Neural progenitor cell (in vitro differentiated cells): ENCODE results near the gene TEX11. TPM values are rescaled to one million over a fixed set of nuclear protein-coding genes. Genes with fewer than 3 reads are reported as not detected.

ENCODE experiments used
- DNase-seq: peaks from one replicate; pipeline ENCODE4 v3.0.0-alpha.2; 2016; ENCODE audit warnings: low spot score
- H2AFZ ChIP-seq: fragments of 200-600 bp; sonication (generic); replicated peaks from 2 replicates; pipeline ENCODE4 v1.6.1; 2016; ENCODE audit warnings: antibody characterized with exemption
- H3F3A ChIP-seq: fragments of 200-600 bp; sonication (generic); 2 replicates; pipeline ENCODE4 v1.6.1; 2016; ENCODE audit warnings: antibody characterized with exemption, low read depth
- H3K27ac ChIP-seq: fragments of 200-600 bp; sonication (generic); 2 replicates; pipeline ENCODE4 v1.5.1; 2016; ENCODE audit warnings: mild to moderate bottlenecking
- H3K27me3 ChIP-seq: fragments of 200-600 bp; sonication (generic); 2 replicates; pipeline ENCODE4 v1.6.1; 2016; ENCODE audit warnings: mild to moderate bottlenecking, moderate library complexity
- H3K36me3 ChIP-seq: fragments of 200-600 bp; sonication (generic); 2 replicates; pipeline ENCODE4 v1.5.1; 2016
- H3K4me1 ChIP-seq: fragments of 200-600 bp; sonication (generic); 2 replicates; pipeline ENCODE4 v1.6.1; 2016; ENCODE audit warnings: mixed run types
- H3K4me2 ChIP-seq: fragments of 200-600 bp; sonication (generic); 2 replicates; pipeline ENCODE4 v1.6.1; 2016
- H3K4me3 ChIP-seq: fragments of 200-600 bp; sonication (generic); 2 replicates; pipeline ENCODE4 v1.5.1; 2016
- H3K79me2 ChIP-seq: fragments of 200-600 bp; sonication (generic); 2 replicates; pipeline ENCODE4 v1.6.1; 2016; ENCODE audit warnings: low read depth
- H3K9ac ChIP-seq: fragments of 200-600 bp; sonication (generic); 2 replicates; pipeline ENCODE4 v1.6.1; 2016
- H3K9me3 ChIP-seq: fragments of 200-600 bp; sonication (generic); 2 replicates; pipeline ENCODE4 v1.5.1; 2016; ENCODE audit warnings: low read depth
- H4K20me1 ChIP-seq: fragments of 200-600 bp; sonication (generic); 2 replicates; pipeline ENCODE4 v1.6.1; 2016; ENCODE audit warnings: low read depth
- H3K27ac Mint-ChIP-seq: 3 replicates; pipeline ENCODE4 v1.8.0; 2021; ENCODE audit warnings: mixed read lengths
- H3K27me3 Mint-ChIP-seq: 2 replicates; pipeline ENCODE4 v1.8.0; 2022; ENCODE audit warnings: low read depth, mild to moderate bottlenecking, inconsistent platforms, moderate library complexity, mixed read lengths; ENCODE audit not compliant: insufficient read depth
- H3K36me3 Mint-ChIP-seq: 3 replicates; pipeline ENCODE4 v1.8.0; 2021; ENCODE audit warnings: mixed read lengths
- H3K4me1 Mint-ChIP-seq: 3 replicates; pipeline ENCODE4 v1.8.0; 2021; ENCODE audit warnings: mixed read lengths
- H3K4me3 Mint-ChIP-seq: 3 replicates; pipeline ENCODE4 v1.8.0; 2021; ENCODE audit warnings: mild to moderate bottlenecking, moderate library complexity, mixed read lengths
- H3K9me3 Mint-ChIP-seq: 3 replicates; pipeline ENCODE4 v1.8.0; 2020; ENCODE audit warnings: mixed read lengths
- EZH2 ChIP-seq: fragments of 200-600 bp; sonication (generic); IDR thresholded peaks from 2 replicates; pipeline ENCODE4 v1.6.1; 2017; ENCODE audit warnings: antibody characterized with exemption, mild to moderate bottlenecking, moderate library complexity
- EZH2phosphoT487 ChIP-seq: fragments of 200-600 bp; sonication (generic); IDR thresholded peaks from 2 replicates; pipeline ENCODE4 v1.6.1; 2017; ENCODE audit warnings: antibody characterized with exemption
- total RNA-seq: library from RNA; depleted of rRNA; stranded (reverse); fragments of >200 nt; gene quantifications from 2 replicates; pipeline ENCODE4 v1.2.3, GENCODE V29; 2015; ENCODE audit warnings: low replicate concordance
- TF ChIP-seq, protein P1 (sequence below): fragments of 200-600 bp; sonication (generic); IDR thresholded peaks from 2 replicates; pipeline ENCODE4 v1.5.1; 2017; ENCODE audit warnings: antibody characterized with exemption, mild to moderate bottlenecking

The TEX11 gene
- total RNA-seq, 1 donor from 2014 or later = not detected

- TF ChIP-seq, protein P1, sequence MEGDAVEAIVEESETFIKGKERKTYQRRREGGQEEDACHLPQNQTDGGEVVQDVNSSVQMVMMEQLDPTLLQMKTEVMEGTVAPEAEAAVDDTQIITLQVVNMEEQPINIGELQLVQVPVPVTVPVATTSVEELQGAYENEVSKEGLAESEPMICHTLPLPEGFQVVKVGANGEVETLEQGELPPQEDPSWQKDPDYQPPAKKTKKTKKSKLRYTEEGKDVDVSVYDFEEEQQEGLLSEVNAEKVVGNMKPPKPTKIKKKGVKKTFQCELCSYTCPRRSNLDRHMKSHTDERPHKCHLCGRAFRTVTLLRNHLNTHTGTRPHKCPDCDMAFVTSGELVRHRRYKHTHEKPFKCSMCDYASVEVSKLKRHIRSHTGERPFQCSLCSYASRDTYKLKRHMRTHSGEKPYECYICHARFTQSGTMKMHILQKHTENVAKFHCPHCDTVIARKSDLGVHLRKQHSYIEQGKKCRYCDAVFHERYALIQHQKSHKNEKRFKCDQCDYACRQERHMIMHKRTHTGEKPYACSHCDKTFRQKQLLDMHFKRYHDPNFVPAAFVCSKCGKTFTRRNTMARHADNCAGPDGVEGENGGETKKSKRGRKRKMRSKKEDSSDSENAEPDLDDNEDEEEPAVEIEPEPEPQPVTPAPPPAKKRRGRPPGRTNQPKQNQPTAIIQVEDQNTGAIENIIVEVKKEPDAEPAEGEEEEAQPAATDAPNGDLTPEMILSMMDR = no peak
- H3F3A ChIP-seq = no peaks in the 10 kb centered on the region
- H2AFZ ChIP-seq = no peak overlapping the region
- H3K4me1 ChIP-seq = no peaks in the 10 kb centered on the region
- no peaks in the 10 kb centered on the region for H4K20me1 ChIP-seq
- no peaks in the 10 kb centered on the region for H3K36me3 Mint-ChIP-seq
- no peak overlapping the region for H3K4me3 Mint-ChIP-seq
- peaks cover 2% of the 10 kb centered on the region for H3K9me3 Mint-ChIP-seq
- no peaks in the 10 kb centered on the region for H3K79me2 ChIP-seq
- no peaks in the 10 kb centered on the region for H3K36me3 ChIP-seq
- H3K9ac ChIP-seq = no peak overlapping the region
- H3K27ac ChIP-seq = no peak overlapping the region
- no peaks in the 10 kb centered on the region for H3K27me3 ChIP-seq
- no peak overlapping the region for H3K4me2 ChIP-seq
- H3K4me3 ChIP-seq = no peak overlapping the region
- peaks cover 6% of the 10 kb centered on the region for H3K27me3 Mint-ChIP-seq
- DNase-seq = no peak
- H3K4me1 Mint-ChIP-seq = peaks cover 7% of the 10 kb centered on the region
- H3K27ac Mint-ChIP-seq = no peak overlapping the region
- no peaks in the 10 kb centered on the region for H3K9me3 ChIP-seq
These were observed 81.8 kb downstream of the TEX11 start for GRCh38 chrX:70826715-70827114.

- no peaks in the 10 kb centered on the region for H3K36me3 Mint-ChIP-seq
- no peaks in the 10 kb centered on the region for H3K79me2 ChIP-seq
- DNase-seq = no peak
- no peaks in the 10 kb centered on the region for H3K9me3 ChIP-seq
- H3K27ac Mint-ChIP-seq = no peak overlapping the region
- no peak overlapping the region for H2AFZ ChIP-seq
- H3K27me3 ChIP-seq = no peaks in the 10 kb centered on the region
- H3K27me3 Mint-ChIP-seq = peaks cover 6% of the 10 kb centered on the region
- TF ChIP-seq EZH2phosphoT487 (no peak), EZH2 (no peak)
- TF ChIP-seq, protein P1 = no peak
- H3K36me3 ChIP-seq = no peaks in the 10 kb centered on the region
- H3K9me3 Mint-ChIP-seq = peaks cover 7% of the 10 kb centered on the region
- peaks cover 7% of the 10 kb centered on the region for H3K4me1 Mint-ChIP-seq
- no peaks in the 10 kb centered on the region for H3F3A ChIP-seq
- no peak overlapping the region for H3K4me3 ChIP-seq
- H3K27ac ChIP-seq = no peak overlapping the region
- no peak overlapping the region for H3K4me2 ChIP-seq
- no peak overlapping the region for H3K9ac ChIP-seq
- H3K4me3 Mint-ChIP-seq = no peak overlapping the region
- no peaks in the 10 kb centered on the region for H4K20me1 ChIP-seq
- H3K4me1 ChIP-seq = no peaks in the 10 kb centered on the region
These were observed 83.1 kb downstream of the TEX11 start for GRCh38 chrX:70825366-70825765.

- Histone ChIP-seq H3K27ac (no peak overlapping the region), H3K4me3 (no peak overlapping the region), H3K36me3 (no peaks in the 10 kb centered on the region), H3F3A (no peaks in the 10 kb centered on the region), H4K20me1 (no peaks in the 10 kb centered on the region), H3K9me3 (no peaks in the 10 kb centered on the region), H3K4me2 (no peak overlapping the region), H3K9ac (no peak overlapping the region), H3K27me3 (no peaks in the 10 kb centered on the region), H2AFZ (no peak overlapping the region), H3K79me2 (no peaks in the 10 kb centered on the region), H3K4me1 (no peaks in the 10 kb centered on the region)
- Mint-ChIP-seq H3K4me1 (no peaks in the 10 kb centered on the region), H3K4me3 (no peak overlapping the region), H3K27ac (no peak overlapping the region), H3K27me3 (peaks cover 4% of the 10 kb centered on the region), H3K9me3 (peaks cover 5% of the 10 kb centered on the region), H3K36me3 (no peaks in the 10 kb centered on the region)
- no peak for DNase-seq
- TF ChIP-seq, protein P1 = no peak
- TF ChIP-seq EZH2 (no peak), EZH2phosphoT487 (no peak)
These were observed 99.3 kb downstream of the TEX11 start for GRCh38 chrX:70808942-70809940.
